ENCODE data around the gene DCBLD2.

GRCh38 chr3:98814817-98815420, 86.6 kb downstream of the DCBLD2 start:
- no peak for TF ChIP-seq CTCF (IDR thresholded peaks at IDR 0.05)
- TF ChIP-seq POLR2A (IDR thresholded peaks at IDR 0.05): no peak
